GM12875 (cell line): ENCODE results near the gene RUNX1.

Source experiments
- H3K4me3 ChIP-seq: one replicate; pipeline ENCODE4 v1.5.1; 2011; ENCODE audit warnings: low read depth, low read length, control low read depth
- TF ChIP-seq, protein P1 (sequence below): IDR thresholded peaks from 2 replicates; pipeline ENCODE4 v1.5.1; 2011; ENCODE audit warnings: low read depth, mild to moderate bottlenecking, control low read depth, inconsistent platforms, low read length, moderate library complexity, borderline replicate concordance; ENCODE audit not compliant: insufficient read depth

Gene RUNX1

DNA sequence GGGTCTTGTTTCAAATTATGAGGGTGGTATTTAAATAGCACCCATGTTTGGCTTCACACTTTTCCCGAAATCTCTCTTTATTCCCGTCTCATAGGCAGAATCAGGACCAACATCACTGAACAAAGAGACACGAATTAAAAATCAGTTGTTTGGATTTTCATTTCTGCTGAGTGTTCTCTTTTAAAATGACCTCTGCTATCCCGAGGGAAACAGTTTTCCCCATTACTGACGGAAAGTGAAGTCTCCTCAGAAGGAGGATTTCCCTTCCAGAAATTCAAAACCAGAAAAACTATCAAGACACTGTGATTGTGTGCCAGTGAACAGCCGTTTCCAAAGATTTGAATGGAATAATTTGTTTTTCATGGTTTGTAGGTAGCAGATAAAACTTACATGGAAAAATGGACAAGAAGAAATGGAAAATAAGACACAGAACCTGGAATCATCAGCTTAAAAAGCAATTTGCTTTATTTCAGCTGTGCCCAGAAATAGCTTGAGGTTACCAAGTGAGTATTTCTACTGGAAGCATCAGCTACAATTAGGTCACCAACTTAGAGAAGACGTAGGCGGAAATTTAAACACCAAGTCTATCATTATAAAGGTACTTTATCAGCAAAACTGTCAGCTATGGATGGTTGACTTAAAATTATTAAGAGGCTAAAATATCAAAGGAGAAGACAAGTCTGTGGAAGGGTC is 68.5 kb downstream of the RUNX1 start:
- no peak overlapping the region for H3K4me3 ChIP-seq
- TF ChIP-seq, protein P1, sequence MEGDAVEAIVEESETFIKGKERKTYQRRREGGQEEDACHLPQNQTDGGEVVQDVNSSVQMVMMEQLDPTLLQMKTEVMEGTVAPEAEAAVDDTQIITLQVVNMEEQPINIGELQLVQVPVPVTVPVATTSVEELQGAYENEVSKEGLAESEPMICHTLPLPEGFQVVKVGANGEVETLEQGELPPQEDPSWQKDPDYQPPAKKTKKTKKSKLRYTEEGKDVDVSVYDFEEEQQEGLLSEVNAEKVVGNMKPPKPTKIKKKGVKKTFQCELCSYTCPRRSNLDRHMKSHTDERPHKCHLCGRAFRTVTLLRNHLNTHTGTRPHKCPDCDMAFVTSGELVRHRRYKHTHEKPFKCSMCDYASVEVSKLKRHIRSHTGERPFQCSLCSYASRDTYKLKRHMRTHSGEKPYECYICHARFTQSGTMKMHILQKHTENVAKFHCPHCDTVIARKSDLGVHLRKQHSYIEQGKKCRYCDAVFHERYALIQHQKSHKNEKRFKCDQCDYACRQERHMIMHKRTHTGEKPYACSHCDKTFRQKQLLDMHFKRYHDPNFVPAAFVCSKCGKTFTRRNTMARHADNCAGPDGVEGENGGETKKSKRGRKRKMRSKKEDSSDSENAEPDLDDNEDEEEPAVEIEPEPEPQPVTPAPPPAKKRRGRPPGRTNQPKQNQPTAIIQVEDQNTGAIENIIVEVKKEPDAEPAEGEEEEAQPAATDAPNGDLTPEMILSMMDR = no peak

DNA sequence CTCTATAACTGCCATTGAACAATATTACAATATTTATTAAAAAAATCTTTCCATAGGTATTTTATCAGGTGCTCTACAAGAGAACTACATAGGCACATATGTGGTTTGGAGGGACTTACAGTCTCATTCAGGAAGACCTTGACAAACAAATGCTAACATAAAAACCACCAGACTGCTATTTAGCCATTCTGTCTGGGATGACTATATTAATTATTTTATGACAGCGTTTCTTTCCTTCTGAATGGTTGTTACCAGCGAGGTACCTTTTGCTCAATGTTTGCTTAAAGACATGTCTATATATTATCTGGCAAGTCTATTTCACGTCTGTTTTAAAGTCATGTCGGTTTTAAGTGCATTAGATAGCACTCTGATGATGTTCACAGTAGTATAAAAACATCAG is 69.7 kb downstream of the RUNX1 start:
- TF ChIP-seq, protein P1 = no peak

DNA sequence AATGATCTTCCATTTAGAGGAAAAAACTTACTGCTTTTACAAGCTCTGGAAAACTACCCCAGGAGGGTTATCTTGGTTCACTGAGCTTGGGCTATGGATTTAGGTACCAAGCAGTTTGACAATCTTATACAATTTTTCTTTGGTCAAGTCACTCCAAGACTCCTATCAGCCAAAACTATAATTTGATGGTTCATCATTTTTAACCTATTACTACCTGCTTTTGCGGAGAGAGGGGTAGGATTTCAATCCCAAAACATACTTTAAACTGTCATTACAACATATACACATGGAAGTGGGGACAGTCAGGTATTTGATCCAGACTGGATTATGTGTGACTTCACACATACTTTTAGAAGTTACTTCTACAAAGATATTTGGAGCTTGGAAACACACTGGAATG is 71.8 kb downstream of the RUNX1 start:
- H3K4me3 ChIP-seq = no peak overlapping the region
- TF ChIP-seq, protein P1 = no peak

More for the DNA sequence above, 69.7 kb downstream of the RUNX1 start:
- H3K4me3 ChIP-seq = no peak overlapping the region

DNA sequence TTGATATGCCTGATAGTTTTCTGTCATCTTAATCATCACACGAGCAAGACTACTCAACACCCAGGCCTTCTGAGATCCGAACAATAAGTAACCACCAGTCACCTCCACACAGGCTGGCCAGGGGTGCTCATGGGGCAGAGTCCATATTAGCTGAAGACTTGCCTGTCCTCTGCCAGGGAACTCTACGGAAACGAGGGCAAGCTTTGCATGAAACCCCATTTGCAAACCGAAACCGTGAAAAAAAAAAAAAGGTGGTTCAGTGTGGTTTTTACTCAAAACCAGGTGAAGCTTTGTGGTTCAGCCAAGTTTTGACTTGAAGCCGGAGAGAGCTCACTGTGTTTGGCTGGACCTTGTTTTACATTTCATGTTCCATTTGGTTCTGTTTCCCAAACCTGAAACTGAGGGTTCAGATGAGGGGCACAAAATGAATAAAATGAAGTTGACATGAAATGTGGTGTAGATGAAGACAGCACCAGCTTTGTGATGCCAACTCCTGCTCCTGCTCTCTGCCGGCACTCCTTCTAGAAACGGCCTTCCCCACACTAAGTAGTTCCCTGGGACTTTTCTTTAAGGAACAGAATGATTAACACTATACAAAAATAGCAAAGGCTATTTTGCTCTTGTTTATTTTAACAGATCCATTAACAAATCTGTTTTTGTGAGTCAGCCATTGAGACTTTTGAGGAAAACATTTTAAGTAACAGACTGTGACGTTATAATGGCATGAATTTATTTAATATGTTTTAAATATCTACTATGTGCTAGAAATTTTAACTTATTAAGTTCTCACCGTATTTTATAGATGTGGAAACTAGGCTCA is 74.7 kb downstream of the RUNX1 start:
- no peak overlapping the region for H3K4me3 ChIP-seq
- TF ChIP-seq, protein P1 = no peak

DNA sequence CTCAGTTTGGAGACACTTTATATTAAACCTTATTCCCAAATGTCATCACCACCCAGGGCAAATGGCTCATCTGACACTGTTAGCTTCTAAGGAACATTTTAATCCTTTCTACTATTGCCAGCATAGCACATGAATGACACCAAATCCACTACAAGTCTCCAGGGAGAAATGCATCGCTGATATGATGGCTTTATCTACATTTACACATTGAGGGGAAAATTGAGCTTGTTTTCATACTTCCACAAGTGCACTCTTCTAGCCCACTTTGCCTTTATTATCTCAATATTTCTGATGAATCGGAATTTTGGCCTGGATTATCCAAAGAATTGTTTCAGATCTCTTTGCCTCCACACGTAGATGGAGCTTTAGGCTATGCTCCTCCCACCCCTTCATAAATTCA is 75.4 kb downstream of the RUNX1 start:
- TF ChIP-seq, protein P1 = no peak
- H3K4me3 ChIP-seq = no peak overlapping the region

DNA sequence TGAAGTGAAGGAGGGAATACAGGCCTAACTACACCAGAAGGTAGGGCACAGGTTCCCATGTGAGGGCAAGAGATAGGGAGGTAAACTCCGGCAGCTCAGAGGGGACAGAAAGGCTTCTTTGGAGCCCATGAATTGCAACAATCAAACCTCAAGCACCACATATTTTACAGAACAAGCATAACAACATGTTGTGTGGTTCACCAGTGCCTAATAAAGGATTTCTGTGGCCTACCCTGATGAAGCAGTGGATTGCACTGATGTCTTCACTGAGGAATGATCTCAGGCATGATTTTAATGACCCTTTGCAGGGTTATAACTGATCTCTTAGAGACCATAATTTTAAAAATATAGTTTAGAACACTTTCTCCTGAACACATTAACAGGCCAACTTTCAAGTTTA is 77.4 kb downstream of the RUNX1 start:
- no peak overlapping the region for H3K4me3 ChIP-seq
- TF ChIP-seq, protein P1 = no peak

DNA sequence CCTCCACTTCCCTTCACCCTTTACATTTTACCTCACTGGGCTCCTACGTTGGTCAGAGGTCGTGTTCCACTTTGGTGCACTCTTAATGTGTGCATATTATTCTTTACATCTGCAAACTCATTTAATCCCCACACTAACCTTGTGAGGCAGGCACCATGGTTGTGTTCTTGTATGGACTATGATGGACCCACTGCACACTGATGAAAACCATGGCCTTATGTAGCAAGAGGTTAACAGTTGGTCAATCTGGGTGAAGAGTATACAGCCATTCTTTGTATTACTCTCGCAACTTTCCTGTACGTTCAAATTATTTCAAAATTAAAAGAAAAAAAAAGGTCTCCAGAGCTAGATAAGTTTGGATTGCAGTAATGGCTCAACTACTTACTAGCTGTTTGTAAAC is 78.5 kb downstream of the RUNX1 start:
- TF ChIP-seq, protein P1 = no peak
- no peak overlapping the region for H3K4me3 ChIP-seq
